ENCODE measurements around the gene IFI6.

IFI6 gene

GRCh38 chr1:27672750-27673112, 739 bp upstream of the IFI6 start:
- DNase-seq (ENCODE audit: low read depth), result no peak

GRCh38 chr1:27669876-27670275, 2.1 kb downstream of the IFI6 start:
- DNase-seq (ENCODE audit: low read depth), result no peak

- DNase-seq (ENCODE audit: low read depth), result peak; percentile 82
Measured at GRCh38 chr1:27668808-27669723, 2.9 kb downstream of the IFI6 start.

GRCh38 chr1:27668121-27668807, 3.7 kb downstream of the IFI6 start:
- no peak for DNase-seq (ENCODE audit: low read depth)

- DNase-seq (ENCODE audit: low read depth), result no peak
Measured at GRCh38 chr1:27666791-27667254, 5.2 kb downstream of the IFI6 start.

- DNase-seq (ENCODE audit: low read depth), result no peak
Measured at GRCh38 chr1:27666294-27666693, 5.7 kb downstream of the IFI6 start.

- no peak for DNase-seq (ENCODE audit: low read depth)
Measured at GRCh38 chr1:27665016-27665651, 6.9 kb downstream of the IFI6 start.

- no peak for DNase-seq (ENCODE audit: low read depth)
Measured at GRCh38 chr1:27664291-27664690, 7.7 kb downstream of the IFI6 start.

- peak; percentile 90 for DNase-seq (ENCODE audit: low read depth)
Measured at GRCh38 chr1:27662707-27663393, 9.1 kb downstream of the IFI6 start.

- DNase-seq (ENCODE audit: low read depth), result no peak
Measured at GRCh38 chr1:27662261-27662660, 9.7 kb downstream of the IFI6 start.

GRCh38 chr1:27661412-27662075, 10.4 kb downstream of the IFI6 start:
- DNase-seq (ENCODE audit: low read depth), result no peak

- no peak for DNase-seq (ENCODE audit: low read depth)
Measured at GRCh38 chr1:27660300-27660835, 11.6 kb downstream of the IFI6 start.

GRCh38 chr1:27659497-27660299, 12.3 kb downstream of the IFI6 start:
- DNase-seq (ENCODE audit: low read depth), result peak; percentile 71

- no peak for DNase-seq (ENCODE audit: low read depth)
Measured at GRCh38 chr1:27658951-27659496, 13.0 kb downstream of the IFI6 start.

- DNase-seq (ENCODE audit: low read depth), result no peak
Measured at GRCh38 chr1:27656157-27656893, 15.7 kb downstream of the IFI6 start.

GRCh38 chr1:27655151-27655937, 16.6 kb downstream of the IFI6 start:
- no peak for DNase-seq (ENCODE audit: low read depth)

GRCh38 chr1:27652111-27652864, 19.7 kb downstream of the IFI6 start:
- DNase-seq (ENCODE audit: low read depth), result no peak

Measured in stimulated activated CD8-positive, alpha-beta memory T cell treated with anti-CD3 and anti-CD28 coated beads, Interleukin-7, amount 100 ng/mL, for 24 hours (primary cell).